GM12872 (cell line): ENCODE results near the gene PHACTR1.

Experiments used
- CTCF ChIP-seq: IDR thresholded peaks from 3 replicates; pipeline ENCODE4 v1.5.1; 2011; ENCODE audit warnings: low read depth, mild to moderate bottlenecking, low read length, moderate library complexity; ENCODE audit not compliant: insufficient read depth

Gene PHACTR1

DNA sequence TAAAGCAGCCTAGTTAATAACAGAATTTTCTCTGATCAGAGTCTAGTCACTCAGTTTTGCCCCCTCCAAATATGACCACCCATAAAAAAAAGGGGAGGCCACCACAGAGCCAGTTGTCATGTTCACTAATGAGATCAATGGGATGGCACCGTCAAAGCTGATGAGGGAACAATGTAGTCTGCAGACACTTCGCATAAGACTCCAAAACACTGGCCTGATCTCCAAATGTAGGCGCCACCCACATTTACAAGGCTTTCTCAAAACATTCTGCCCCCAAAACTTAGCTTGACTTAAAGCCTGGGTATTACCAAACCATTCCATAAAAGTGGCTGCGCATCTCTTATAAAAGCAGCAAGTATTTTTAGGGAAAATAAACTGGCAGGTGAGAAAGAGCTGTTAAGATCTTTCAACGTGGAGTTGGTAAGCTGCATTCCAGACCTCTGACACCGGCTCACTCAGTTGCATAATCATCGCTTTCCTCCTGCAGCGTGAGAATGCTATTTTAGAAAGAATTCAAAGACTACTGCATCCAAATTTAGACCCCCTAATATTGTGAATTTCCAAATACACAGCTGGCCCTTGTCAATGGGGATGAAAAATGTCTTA lies 552.4 kb downstream of the PHACTR1 start:
- no peak for TF ChIP-seq CTCF

DNA sequence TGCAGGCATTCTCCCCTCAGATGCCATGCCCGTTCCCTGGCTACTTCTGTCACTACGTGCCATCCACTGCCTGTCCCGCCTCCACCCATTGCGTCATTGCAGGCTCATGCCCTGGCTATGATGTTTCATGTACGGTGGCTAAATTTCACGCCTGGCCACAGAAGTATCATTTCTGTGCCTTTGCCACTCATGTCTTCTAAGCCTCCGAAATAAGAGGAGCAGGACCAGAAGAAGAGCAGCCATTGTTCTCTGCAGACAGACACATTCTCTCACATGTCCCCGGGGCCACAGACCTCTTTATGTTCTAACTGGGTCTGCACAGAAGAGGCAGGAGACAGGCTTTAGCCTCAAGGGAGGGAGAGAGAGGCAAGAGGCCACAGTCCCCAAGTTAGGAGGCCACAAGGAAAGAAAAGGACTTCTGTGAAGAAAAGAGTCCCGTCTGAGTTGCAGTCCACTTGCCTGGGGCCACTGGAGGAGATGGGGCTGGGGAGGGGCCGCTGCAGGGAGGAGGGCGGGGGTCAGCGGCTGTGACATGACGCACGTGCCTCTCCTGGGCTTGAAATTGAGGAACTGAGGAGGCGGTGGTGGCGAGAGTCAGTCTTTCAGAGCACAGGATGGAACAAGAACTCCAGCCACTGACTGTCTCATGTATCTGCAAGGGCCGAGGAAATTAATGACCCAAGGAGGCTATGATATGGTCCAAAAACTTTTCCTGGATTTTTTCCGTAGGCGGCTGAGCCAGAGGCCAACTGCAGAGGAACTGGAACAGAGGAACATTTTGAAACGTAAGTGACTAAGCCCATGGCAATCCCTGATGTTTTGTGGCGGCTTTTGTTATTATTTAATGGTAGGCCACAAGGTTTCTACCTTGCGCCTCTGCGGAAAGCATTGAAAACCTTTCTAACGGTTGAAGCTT lies 555.8 kb downstream of the PHACTR1 start:
- TF ChIP-seq CTCF, result no peak

DNA sequence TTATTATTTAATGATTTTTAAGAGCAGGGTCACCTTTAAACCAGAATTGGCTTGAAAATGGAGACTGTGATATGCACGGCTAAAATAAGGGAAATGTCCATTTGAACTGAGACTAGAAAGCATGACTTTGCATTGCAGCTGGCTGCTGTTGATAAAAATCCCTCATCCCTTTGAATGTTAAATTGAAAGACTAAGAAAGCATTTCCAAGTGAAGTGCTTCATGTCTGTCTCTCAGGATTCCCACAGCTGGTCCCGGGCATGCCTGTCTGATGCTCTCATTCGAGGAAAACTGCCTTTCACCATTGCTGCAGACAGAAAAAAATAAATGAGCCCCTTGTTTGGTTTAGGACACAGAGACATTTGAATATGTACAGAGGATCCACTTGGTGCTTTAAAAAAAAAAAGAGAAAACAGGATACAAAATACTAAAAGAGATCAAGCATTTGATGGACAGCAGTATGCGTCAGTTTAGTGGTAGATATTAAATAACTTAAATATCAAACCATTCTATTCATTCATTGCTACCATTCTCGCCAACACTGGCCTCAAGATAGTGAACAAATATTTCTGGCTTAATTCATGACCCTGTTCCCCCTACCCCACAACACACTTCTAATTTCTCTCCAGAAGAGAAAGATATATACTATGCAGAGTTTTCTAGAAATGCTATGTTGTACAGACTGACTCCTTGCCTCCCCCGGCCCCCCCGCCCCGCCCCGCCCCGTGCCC lies 556.8 kb downstream of the PHACTR1 start:
- TF ChIP-seq CTCF, result no peak

DNA sequence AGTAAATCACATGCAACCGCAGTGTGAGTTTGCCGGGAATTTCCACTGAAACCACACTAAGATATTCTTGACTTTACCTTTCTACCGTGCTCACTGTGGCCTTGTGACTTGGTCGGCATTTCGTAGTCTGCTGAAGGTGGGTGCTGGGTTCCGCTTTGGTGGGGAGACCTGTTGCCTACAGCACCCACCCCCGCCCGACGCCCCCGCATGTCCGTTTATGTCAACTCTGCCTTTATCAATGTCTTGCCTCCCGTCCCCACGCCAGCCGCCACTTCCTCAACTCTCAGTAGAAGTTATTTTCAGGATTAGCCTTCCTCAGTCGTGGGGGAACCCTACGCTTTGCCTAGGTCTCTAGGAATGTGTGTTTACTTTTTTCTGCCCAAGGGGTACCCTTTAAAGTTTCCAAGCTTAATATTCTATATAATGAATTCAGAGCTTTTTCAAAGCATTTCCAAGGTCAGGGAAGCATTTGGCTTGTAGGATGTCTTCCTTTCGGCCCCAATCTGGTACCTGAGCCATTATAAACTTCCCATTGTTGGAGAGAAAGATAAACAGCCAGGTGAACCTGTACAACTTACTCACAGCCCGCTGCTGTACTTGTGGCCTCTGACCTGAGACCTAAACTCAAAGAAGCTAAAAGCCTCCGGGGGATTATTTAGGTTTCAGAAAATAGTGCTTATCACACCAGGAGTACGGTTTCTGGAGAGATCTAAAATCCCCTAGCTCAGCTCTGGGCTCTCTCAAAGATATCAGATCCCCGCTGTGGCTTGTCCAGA lies 557.6 kb downstream of the PHACTR1 start:
- no peak for TF ChIP-seq CTCF

DNA sequence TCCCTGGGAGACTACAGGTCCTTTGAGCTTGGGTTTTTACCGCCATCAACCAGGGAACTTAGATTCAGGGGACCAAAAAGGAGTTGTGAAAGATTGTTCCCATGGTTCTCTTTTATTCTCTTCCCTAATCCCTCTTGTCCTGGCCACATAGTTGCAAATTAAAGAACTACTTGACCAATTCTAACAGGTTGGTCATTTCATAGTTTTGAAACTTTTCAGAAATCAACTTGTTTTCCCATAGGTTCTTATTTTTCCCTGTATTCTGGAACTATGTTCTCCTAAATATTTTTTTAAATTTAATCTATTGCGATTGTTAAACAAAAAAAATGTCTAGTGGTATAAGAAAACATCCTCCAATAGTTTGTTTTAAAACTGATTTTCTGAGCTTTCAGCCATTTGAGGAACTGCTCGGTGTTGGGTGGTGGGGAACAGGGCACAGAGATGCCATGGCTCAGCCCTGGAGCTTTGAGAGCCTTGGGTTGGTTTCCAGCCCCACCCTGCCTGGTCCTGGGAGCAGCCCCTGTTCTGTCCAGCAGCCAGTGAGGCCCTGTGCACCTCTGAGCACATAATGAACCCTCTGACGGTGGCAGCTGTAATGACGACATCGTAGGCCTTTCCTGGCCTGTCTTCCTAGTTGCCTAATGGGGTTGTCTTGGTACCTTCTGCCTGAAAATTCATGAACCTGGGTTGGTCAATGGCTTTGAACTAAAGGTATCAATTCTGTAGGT lies 558.3 kb downstream of the PHACTR1 start:
- TF ChIP-seq CTCF, result no peak

GRCh38 chr6:13275435-13275989 lies 558.9 kb downstream of the PHACTR1 start:
- no peak for TF ChIP-seq CTCF
